NCI-H2227 treated with DMSO at 0.1 percent for 48 hours (cell line): ENCODE data around the gene GOLGA7B.

ENCODE experiments used
- DNase-seq: peaks from one replicate; lab custom pipeline; 2025; lab: John Stamatoyannopoulos, UW

GOLGA7B gene

GRCh38 chr10:97895915-97896314 lies 46.3 kb downstream of the GOLGA7B start:
- no peak for DNase-seq

DNA sequence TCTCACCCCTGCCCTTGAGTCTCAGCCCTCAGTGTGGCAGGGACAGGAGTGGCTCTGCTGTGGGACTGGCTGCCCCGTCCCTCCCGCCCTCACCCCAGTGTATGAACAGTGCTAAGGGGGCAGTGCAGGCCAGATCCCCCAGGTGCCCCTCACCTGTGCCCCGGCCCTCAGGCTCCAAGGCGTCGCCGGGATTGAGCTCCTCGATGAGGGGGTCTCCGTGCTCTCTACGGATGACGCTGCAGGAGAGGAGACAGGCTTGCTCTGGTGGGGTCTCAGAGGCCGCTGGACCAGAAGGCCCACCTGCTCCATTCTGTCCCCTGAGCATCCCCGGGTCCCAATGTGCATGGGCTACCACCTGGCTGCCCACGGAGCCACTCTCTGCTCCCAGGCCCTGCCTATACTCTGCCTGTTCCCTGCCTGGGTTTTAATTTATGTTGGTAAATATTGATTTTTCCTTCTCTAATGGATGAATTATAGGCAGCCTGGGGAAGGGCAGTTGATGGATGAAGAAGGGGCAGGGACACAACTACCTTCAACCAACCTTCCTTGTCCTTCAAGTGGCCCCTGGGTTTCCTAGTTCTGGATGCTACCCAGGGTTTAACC lies 47.2 kb downstream of the GOLGA7B start:
- DNase-seq: no peak

GRCh38 chr10:97898429-97898828 lies 48.8 kb downstream of the GOLGA7B start:
- DNase-seq: no peak

DNA sequence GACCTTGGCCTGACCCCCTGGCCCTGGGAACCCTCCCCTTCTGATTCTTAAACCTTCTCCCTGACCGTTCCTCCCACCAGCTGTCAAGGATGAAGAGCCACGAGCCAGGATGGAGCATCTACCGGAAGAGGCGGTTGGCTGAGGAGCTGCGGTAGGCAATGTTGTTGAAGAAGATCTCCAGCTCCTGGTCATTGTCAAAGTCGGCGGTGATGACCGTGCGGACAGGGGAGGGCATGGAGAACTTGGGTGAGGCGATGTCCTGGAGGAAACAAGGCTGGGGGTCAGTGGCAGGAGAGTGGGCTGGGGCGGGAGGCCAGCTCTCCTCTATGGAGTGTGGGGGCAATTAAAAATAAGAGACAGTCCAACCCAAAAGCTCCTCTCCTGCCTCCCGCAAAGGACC lies 51.7 kb downstream of the GOLGA7B start:
- DNase-seq: no peak

DNA sequence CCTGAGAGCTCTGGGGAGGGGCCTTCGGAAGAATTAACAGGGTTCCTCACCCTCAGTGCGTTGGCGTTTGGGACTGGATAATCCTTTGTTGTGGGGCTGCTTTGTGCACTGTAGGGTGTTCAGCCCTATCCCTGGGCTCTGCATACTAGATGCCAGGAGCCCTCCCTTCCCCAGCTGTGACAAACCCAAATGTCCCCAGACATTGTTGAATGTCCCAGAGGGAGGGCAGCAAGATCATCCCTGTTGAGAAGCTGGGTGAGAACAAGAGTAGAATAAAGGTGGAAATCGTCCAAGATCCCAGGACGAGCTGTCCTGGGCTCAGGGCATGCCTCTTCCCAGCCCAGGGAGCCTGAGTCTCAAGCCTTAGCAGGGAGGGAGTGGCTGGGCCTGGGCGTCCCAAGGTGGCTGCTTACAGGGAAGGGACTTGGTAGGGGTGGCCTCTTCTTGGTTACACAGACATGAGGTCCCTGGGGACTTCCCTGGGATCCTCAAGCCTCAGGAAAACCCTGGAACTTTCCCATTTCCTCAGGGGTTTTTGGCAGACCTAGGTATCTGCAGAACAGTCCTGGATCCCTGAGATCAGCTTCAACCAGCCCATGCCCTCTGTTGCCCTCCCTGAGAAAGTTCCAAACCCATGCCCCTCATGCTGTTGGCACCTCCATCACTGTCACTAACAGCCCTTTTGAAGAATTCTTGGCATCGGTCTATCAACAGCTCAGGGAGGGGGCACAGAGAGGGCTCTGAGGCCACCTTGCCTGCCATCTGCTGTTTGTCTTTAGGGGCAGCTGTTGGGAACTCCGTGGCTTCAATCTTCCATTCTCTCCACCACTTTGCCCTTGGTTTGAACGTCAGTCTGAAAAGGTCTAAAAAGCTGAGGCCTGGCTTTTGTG lies 53.7 kb downstream of the GOLGA7B start:
- DNase-seq: no peak

DNA sequence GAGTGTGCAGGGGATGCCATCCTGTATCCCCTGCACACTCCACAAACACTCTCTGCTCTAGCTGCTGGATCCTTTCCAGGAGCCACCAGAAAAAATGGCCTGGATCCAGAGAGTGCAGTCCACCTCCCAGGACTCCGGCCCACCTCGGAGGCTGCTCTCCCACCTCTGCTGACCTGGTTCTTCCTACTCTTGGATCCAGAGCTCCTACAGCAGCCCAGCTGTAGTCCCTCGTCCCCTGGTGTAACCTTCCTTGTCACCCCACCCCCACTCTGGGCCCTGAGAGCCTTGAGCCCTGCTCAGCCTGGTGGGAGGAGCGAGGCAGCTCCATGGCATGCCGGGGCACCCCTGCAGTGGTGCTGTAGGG lies 54.4 kb downstream of the GOLGA7B start:
- DNase-seq: no peak

DNA sequence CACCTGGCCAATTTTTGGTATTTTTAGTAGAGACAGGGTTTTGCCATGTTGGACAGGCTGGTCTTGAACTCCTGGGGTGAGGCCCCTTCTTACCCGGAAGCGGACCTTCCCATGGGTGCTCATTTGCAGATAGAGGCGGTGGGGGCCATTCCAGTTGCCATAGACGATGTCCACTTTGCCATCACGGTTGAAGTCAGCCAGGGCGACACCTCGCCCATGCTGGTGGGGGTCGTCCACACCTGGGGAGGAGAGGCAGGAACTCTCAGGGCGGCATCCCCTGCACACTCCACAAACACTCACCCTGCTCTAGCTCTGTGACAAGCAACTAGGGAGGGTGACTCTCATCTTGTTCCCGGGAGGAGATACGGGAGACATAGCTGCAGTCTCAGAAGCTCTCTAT lies 54.9 kb downstream of the GOLGA7B start:
- no peak for DNase-seq

GRCh38 chr10:97905276-97905675 lies 55.6 kb downstream of the GOLGA7B start:
- no peak for DNase-seq

DNA sequence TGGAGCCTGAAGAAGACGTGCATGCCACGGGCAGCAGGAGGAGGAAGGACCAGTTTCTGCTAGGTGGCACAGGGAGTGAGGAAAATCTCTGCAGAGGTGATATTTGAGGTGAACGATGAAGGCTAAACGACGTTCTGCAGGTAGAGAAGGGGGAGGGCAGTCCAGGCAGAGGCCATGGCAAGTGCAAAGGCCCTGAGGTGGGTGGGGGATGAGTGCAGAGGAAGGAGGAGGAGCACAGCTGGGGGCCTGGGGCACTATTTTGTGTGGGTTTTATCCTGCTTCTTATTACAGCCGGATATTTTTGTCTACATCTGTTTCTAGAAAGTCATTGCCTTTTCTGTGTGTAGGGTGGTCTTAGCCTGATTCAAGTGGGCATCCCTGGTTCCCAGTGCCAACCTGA lies 57.6 kb downstream of the GOLGA7B start:
- no peak for DNase-seq

GRCh38 chr10:97907830-97908229 lies 58.2 kb downstream of the GOLGA7B start:
- no peak for DNase-seq

GRCh38 chr10:97910661-97911060 lies 61.0 kb downstream of the GOLGA7B start:
- no peak for DNase-seq

DNA sequence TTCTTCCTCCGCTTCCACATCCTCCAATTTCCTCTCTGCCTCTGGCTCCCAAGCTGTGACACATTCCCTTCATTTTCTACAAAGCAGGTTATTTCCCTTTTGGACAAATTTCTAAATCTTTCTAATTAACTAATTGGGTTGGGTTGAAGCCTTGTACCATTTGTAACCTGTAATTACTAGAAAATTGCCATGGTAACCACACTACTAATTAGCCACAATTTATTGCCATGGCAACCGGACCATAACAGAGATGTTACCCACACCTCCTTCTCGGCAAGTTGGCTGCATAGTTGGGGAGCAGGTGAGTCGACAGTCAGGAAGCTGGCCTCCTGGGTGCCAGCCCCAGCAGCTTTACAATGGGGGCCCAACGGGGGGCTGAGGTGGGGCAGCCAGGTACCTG lies 61.6 kb downstream of the GOLGA7B start:
- no peak for DNase-seq

DNA sequence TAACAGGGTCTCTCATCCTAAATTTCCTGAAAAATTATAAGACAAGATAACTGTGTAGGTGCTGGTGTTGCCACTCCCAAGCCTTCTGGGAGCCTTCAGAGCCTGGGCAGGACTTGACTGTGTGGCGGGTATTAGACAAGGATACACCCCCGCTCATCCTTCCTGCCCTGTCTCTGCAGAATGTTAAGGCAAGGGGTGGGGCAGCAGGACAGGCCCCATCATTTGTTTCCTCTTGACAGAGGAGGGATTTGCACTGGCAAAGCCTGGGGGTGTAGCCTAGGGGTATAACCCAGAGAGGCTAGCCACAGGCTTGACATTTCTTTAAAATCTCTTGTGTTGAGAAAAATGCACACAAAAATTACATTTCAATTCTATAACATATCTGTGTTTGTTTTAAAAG lies 63.5 kb downstream of the GOLGA7B start:
- DNase-seq: no peak

GRCh38 chr10:97913614-97914013 lies 64.0 kb downstream of the GOLGA7B start:
- no peak for DNase-seq

DNA sequence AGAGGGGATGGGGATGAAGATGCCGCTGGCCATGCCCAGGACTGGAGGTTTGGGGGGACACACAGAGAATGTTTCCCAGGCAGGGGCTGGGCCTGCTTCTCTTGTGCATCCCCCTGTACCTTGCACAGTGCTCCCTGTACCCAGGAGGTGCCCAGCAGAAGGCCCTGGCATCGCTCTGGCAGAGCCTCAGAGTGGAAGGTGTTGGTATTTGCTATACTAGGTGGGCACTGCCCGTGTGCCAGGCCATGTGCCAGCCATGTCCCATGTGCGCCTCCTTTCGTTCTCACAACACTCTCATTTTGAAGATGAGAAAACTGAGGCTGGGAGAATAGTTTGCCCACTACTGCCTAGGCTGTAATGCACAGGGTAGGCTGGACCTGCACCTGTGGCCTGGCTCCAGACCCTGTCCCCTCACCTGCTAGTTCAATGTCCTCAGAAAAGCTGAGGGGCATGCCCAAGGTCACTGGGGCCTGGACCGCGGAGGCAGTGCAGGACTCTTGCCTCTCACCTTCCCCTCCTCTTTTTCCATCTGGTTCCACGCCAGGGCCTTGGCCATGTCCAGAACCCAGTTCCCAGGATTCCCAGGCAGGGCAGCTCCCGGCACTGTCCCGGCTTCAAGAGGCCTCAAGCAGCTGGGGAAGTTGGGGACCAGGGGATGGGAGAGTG lies 64.7 kb downstream of the GOLGA7B start:
- no peak for DNase-seq

DNA sequence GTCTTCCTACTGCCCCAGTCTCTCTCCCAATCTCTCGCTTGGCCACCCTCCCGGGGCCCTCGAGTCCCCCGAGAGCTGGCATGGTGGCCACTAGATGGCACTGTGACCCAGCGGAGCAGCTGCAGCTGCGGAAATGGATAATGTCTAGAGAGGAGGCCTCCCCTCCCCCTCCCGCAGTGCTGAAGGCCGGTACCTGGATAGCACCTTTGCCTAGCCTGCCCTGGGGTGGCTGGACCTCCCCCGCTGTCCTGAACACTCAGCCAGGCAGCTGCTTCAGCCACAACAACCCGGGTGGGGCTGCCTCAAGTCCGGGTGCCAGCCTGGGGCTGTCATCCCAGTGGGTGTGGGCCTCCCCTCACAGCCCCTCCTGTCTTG lies 65.2 kb downstream of the GOLGA7B start:
- DNase-seq: peak; percentile 49

GRCh38 chr10:97915346-97916131 lies 65.9 kb downstream of the GOLGA7B start:
- no peak for DNase-seq

DNA sequence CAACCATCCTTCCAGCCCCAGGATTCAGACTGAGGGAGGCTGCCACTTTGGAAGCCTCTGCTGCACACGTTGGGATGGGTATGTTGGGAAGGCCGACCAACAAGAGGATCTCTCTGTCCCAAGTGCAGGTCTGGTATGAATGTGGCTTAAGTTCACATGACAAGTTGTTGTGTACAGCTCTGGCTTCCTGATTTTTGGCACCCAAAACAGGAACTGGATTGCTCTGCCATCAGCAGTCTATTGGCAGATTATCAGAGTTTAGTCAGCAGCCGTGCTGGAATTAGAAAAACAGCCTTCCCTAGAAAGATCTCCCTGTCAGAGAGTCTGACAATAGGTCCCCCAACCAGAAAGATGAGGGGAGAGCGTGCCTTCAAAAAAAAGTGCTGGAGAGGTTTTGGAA lies 66.9 kb downstream of the GOLGA7B start:
- no peak for DNase-seq

DNA sequence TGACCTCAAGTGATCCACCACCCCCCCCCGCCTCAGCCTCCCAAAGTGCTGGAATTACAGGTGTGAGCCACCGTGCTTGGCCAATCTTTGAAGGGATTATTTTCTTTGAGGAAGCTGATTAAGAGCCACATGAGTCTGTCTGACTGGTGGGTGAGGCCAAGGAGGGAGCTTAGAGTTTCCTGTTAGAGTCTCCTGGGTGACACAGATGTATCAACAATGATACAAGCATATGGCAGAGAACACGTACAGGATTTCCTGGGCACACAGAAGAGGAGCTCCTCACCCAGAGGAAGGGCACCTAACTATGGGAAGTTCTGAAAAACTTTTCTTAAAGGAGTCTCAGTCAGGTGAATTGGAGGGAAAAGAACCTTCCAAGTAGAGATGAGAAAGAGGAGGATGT lies 69.4 kb downstream of the GOLGA7B start:
- DNase-seq: no peak

DNA sequence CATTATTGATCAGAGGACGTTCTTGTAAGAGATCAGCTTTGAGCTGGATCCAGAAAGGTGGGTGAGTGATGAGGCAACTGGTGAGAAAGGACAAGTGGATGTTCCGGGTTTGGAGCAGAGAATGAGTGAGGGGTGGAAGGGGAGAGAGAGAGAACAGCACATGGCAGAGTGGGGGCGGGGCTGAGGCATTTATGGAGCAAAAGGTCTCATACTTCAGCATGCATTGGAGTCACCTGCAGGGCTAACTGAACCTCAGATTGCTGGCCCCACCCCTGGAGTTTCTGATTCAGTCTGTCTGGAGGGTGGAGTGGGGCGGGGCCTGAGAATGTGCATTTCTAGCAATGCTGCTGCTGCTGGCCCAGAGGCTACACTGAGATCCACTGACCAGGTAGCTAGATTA lies 71.2 kb downstream of the GOLGA7B start:
- DNase-seq: no peak
